H4 (cell line): Measurements from ENCODE around the gene ALDH3A2. TPM values are rescaled to one million over a fixed set of nuclear protein-coding genes. Genes with fewer than 3 reads are reported as not detected.
"Not testable (repeated sequence)": the region's sequence is repeated elsewhere in the genome, so short reads cannot be mapped to it uniquely, and the experiment has no call there.

Experiments used
- DNase-seq: peaks from one replicate; pipeline ENCODE4 v3.0.0-alpha.2; 2015; ENCODE audit warnings: low spot score
- total RNA-seq: library from RNA; depleted of rRNA; stranded (reverse); fragments of >200 nt; shearing (Covaris generic); gene quantifications from 2 replicates; pipeline ENCODE4 v1.2.3, GENCODE V29; 2014

ALDH3A2 gene
- total RNA-seq, 1 experiment from 2014 or later, result 158 TPM

GRCh38 chr17:19678581-19679453, 30.3 kb downstream of the ALDH3A2 start:
- DNase-seq, result no peak

- no peak for DNase-seq
These were observed 34.6 kb downstream of the ALDH3A2 start for GRCh38 chr17:19683117-19683516.

GRCh38 chr17:19684909-19685580, 36.5 kb downstream of the ALDH3A2 start:
- DNase-seq, result not testable (repeated sequence)

- DNase-seq, result no peak
These were observed 38.0 kb downstream of the ALDH3A2 start for GRCh38 chr17:19686400-19687090.

- no peak for DNase-seq
These were observed 53.7 kb downstream of the ALDH3A2 start for GRCh38 chr17:19702217-19702641.

GRCh38 chr17:19703106-19703827, 54.7 kb downstream of the ALDH3A2 start:
- no peak for DNase-seq

- DNase-seq, result no peak
These were observed 55.5 kb downstream of the ALDH3A2 start for GRCh38 chr17:19703828-19704613.

- DNase-seq, result no peak
These were observed 56.6 kb downstream of the ALDH3A2 start for GRCh38 chr17:19705201-19705600.

- no peak for DNase-seq
These were observed 57.5 kb downstream of the ALDH3A2 start for GRCh38 chr17:19705771-19706770.

GRCh38 chr17:19706791-19707727, 58.5 kb downstream of the ALDH3A2 start:
- DNase-seq, result no peak

GRCh38 chr17:19707728-19708221, 59.2 kb downstream of the ALDH3A2 start:
- no peak for DNase-seq

- no peak for DNase-seq
These were observed 60.1 kb downstream of the ALDH3A2 start for GRCh38 chr17:19708431-19709175.

GRCh38 chr17:19709841-19710240, 61.3 kb downstream of the ALDH3A2 start:
- DNase-seq, result no peak

GRCh38 chr17:19712436-19713004, 64.0 kb downstream of the ALDH3A2 start:
- DNase-seq, result no peak

- DNase-seq, result no peak
These were observed 64.9 kb downstream of the ALDH3A2 start for GRCh38 chr17:19713462-19713861.

- no peak for DNase-seq
These were observed 65.4 kb downstream of the ALDH3A2 start for GRCh38 chr17:19713901-19714361.
